ENCODE data around the gene MROH8. TPM values are rescaled to one million over a fixed set of nuclear protein-coding genes. Genes with fewer than 3 reads are reported as not detected.

Gene MROH8
- total RNA-seq, 1 experiment from 2014 or later = 0.50 TPM

GRCh38 chr20:37155987-37156386 is 23.4 kb downstream of the MROH8 start (continued):
- TF ChIP-seq ZNF317 (CRISPR knock-in tag; IDR thresholded peaks at IDR 0.05; ENCODE audit: borderline replicate concordance, low read depth) = no peak

GRCh38 chr20:37154684-37155298 is 24.6 kb downstream of the MROH8 start:
- TF ChIP-seq ELF4 (CRISPR knock-in tag; IDR thresholded peaks at IDR 0.05; ENCODE audit: low read depth) (no peak), NFATC4 (CRISPR knock-in tag; IDR thresholded peaks at IDR 0.05) (no peak), FOXK1 (CRISPR knock-in tag; IDR thresholded peaks at IDR 0.05) (no peak), TP53 (CRISPR knock-in tag; IDR thresholded peaks at IDR 0.05) (no peak), IRF1 (CRISPR knock-in tag; IDR thresholded peaks at IDR 0.05) (no peak), GRHL2 (CRISPR knock-in tag; IDR thresholded peaks at IDR 0.05; ENCODE audit: insufficient replicate concordance, severe bottlenecking) (no peak), RORB (CRISPR knock-in tag; IDR thresholded peaks at IDR 0.05) (no peak)
- ATAC-seq (no peak), DNase-seq (ENCODE audit: low spot score) (no peak)
- peaks cover 18% of the 10 kb centered on the region for H3K9me3 Mint-ChIP-seq
- H3K36me3 Mint-ChIP-seq = peaks cover 7% of the 10 kb centered on the region
- no peak overlapping the region for H3K27ac Mint-ChIP-seq
- no peaks in the 10 kb centered on the region for H3K4me1 Mint-ChIP-seq
- POLR2A ChIA-PET = no interaction called here
- no peaks in the 10 kb centered on the region; the same call in 1 of the 2 replicates for H3K27me3 Mint-ChIP-seq (ENCODE audit: low read depth)
- CTCF ChIA-PET = no interaction called here
- H3K4me3 Mint-ChIP-seq = no peak overlapping the region

GRCh38 chr20:37152284-37152683 is 27.1 kb downstream of the MROH8 start:
- ChIA-PET CTCF (no interaction called here), POLR2A (no interaction called here)
- Mint-ChIP-seq H3K9me3 (peaks cover 22% of the 10 kb centered on the region), H3K4me3 (no peak overlapping the region), H3K36me3 (peaks cover 7% of the 10 kb centered on the region), H3K27me3 (ENCODE audit: low read depth) (no peaks in the 10 kb centered on the region; the same call in 1 of the 2 replicates), H3K27ac (no peak overlapping the region), H3K4me1 (no peaks in the 10 kb centered on the region)
- no peak for ATAC-seq
- DNase-seq (ENCODE audit: low spot score) = no peak
- no peak for TF ChIP-seq PRDM15 (CRISPR knock-in tag; IDR thresholded peaks at IDR 0.05)
- no peak for TF ChIP-seq ZSCAN18 (CRISPR knock-in tag; IDR thresholded peaks at IDR 0.05)
- no peak for TF ChIP-seq MAX (CRISPR knock-in tag; IDR thresholded peaks at IDR 0.05)
- TF ChIP-seq ATF2 (CRISPR knock-in tag; IDR thresholded peaks at IDR 0.05; ENCODE audit: borderline replicate concordance, low read depth) = no peak
- no peak for TF ChIP-seq ZNF263 (CRISPR knock-in tag; IDR thresholded peaks at IDR 0.05; ENCODE audit: low read depth)
- no peak for TF ChIP-seq ZNF423 (CRISPR knock-in tag; IDR thresholded peaks at IDR 0.05)
- no peak for TF ChIP-seq TCF7 (CRISPR knock-in tag; IDR thresholded peaks at IDR 0.05; ENCODE audit: low read depth)
- TF ChIP-seq GABPB1 (CRISPR knock-in tag; IDR thresholded peaks at IDR 0.05) = no peak
- no peak for TF ChIP-seq SOX15 (CRISPR knock-in tag; IDR thresholded peaks at IDR 0.05)
- no peak for TF ChIP-seq CREM (CRISPR knock-in tag; IDR thresholded peaks at IDR 0.05)
- TF ChIP-seq ERG (CRISPR knock-in tag; IDR thresholded peaks at IDR 0.05) = no peak
- no peak for TF ChIP-seq RORB (CRISPR knock-in tag; IDR thresholded peaks at IDR 0.05)
- no peak for TF ChIP-seq IRF2 (CRISPR knock-in tag; IDR thresholded peaks at IDR 0.05; ENCODE audit: borderline replicate concordance, low read depth)
- TF ChIP-seq RELA (CRISPR knock-in tag; IDR thresholded peaks at IDR 0.05; ENCODE audit: borderline replicate concordance) = no peak
